22Rv1 (cell line): ENCODE measurements around the gene NFKBIE.

ENCODE experiments used
- ZFX ChIP-seq: fragments of 450-650 bp; IDR thresholded peaks from 2 replicates; pipeline ENCODE4 v1.6.1; 2017; ENCODE audit warnings: antibody characterized with exemption, borderline replicate concordance
- TF ChIP-seq, protein P1 (sequence below): fragments of 450-650 bp; IDR thresholded peaks from 2 replicates; pipeline ENCODE4 v1.5.1; 2017; ENCODE audit warnings: mild to moderate bottlenecking

DNA sequence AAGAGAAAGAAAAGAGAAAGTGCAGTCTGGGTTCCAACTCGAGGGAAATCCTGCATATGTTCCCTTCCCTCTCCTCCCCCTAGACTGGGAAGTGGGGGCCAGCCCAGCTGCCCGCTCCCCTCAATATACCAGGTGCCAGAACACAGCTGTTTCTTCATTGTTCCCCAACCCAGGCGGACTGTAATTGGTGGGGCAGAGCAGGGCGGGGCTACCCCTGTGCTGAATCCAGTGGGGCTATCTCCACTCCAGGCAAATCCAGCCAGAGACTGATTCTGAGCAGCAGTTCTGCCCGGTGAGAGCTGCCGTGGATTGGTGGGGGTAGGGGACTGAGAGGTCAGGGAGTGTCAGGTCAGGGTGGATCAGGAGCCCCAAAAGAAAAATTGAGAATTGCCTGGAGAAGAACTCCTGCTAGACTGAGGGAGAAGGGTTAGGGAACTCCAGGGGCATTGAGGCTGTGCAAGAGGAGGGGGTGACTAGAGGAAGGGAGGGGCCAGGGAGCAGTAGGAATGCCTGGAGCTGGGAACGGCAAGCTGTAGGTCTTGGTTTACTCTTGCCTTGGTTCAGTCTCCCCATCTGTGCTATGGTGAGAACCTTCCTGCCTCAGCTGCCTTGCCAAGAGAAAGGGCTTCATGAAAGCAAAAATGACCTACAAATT is 48.5 kb downstream of the NFKBIE start, which contains the start of gene MYMX:
- TF ChIP-seq, protein P1, sequence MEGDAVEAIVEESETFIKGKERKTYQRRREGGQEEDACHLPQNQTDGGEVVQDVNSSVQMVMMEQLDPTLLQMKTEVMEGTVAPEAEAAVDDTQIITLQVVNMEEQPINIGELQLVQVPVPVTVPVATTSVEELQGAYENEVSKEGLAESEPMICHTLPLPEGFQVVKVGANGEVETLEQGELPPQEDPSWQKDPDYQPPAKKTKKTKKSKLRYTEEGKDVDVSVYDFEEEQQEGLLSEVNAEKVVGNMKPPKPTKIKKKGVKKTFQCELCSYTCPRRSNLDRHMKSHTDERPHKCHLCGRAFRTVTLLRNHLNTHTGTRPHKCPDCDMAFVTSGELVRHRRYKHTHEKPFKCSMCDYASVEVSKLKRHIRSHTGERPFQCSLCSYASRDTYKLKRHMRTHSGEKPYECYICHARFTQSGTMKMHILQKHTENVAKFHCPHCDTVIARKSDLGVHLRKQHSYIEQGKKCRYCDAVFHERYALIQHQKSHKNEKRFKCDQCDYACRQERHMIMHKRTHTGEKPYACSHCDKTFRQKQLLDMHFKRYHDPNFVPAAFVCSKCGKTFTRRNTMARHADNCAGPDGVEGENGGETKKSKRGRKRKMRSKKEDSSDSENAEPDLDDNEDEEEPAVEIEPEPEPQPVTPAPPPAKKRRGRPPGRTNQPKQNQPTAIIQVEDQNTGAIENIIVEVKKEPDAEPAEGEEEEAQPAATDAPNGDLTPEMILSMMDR: no peak
- TF ChIP-seq ZFX: no peak
